Measurements from ENCODE around the gene LSG1. TPM values are rescaled to one million over a fixed set of nuclear protein-coding genes. Genes with fewer than 3 reads are reported as not detected.
"Not testable (repeated sequence)": the region's sequence is repeated elsewhere in the genome, so short reads cannot be mapped to it uniquely, and the experiment has no call there.

LSG1 gene
- total RNA-seq, 1 donor from 2014 or later: 48.9 TPM

GRCh38 chr3:194607592-194608389 is 64.2 kb downstream of the LSG1 start:
- no peak overlapping the region for H3K4me3 Mint-ChIP-seq
- H3K36me3 Mint-ChIP-seq: peaks cover 25% of the 10 kb centered on the region
- H3K4me1 Mint-ChIP-seq: peaks cover 4% of the 10 kb centered on the region
- peaks cover 4% of the 10 kb centered on the region for H3K9me3 Mint-ChIP-seq
- no peak for TF ChIP-seq CTCF (IDR thresholded peaks at IDR 0.05; ENCODE audit: unreplicated experiment)
- H3K27ac Mint-ChIP-seq: no peak overlapping the region
- no peak for DNase-seq (ENCODE audit: low spot score in 2 of 2, unreplicated experiment in 2 of 2)
- H3K27me3 Mint-ChIP-seq (ENCODE audit: low read depth): no peaks in the 10 kb centered on the region

GRCh38 chr3:194606941-194607340 is 65.0 kb downstream of the LSG1 start:
- no peaks in the 10 kb centered on the region for H3K27me3 Mint-ChIP-seq (ENCODE audit: low read depth)
- H3K9me3 Mint-ChIP-seq: peaks cover 4% of the 10 kb centered on the region
- no peak for DNase-seq (ENCODE audit: low spot score in 2 of 2, unreplicated experiment in 2 of 2)
- H3K4me3 Mint-ChIP-seq: no peak overlapping the region
- H3K27ac Mint-ChIP-seq: no peak overlapping the region
- TF ChIP-seq CTCF (IDR thresholded peaks at IDR 0.05; ENCODE audit: unreplicated experiment): no peak
- peaks cover 11% of the 10 kb centered on the region for H3K4me1 Mint-ChIP-seq
- peaks cover 22% of the 10 kb centered on the region for H3K36me3 Mint-ChIP-seq

GRCh38 chr3:194606163-194606562 is 65.8 kb downstream of the LSG1 start:
- TF ChIP-seq CTCF (IDR thresholded peaks at IDR 0.05; ENCODE audit: unreplicated experiment): no peak
- no peak overlapping the region for H3K4me3 Mint-ChIP-seq
- no peak overlapping the region for H3K27ac Mint-ChIP-seq
- H3K4me1 Mint-ChIP-seq: peaks cover 15% of the 10 kb centered on the region
- peaks cover 4% of the 10 kb centered on the region for H3K9me3 Mint-ChIP-seq
- no peaks in the 10 kb centered on the region for H3K27me3 Mint-ChIP-seq (ENCODE audit: low read depth)
- H3K36me3 Mint-ChIP-seq: peaks cover 24% of the 10 kb centered on the region
- DNase-seq (ENCODE audit: low spot score in 2 of 2, unreplicated experiment in 2 of 2): no peak

GRCh38 chr3:194605314-194605713 is 66.7 kb downstream of the LSG1 start:
- H3K4me1 Mint-ChIP-seq: peaks cover 18% of the 10 kb centered on the region
- H3K4me3 Mint-ChIP-seq, H3K27ac Mint-ChIP-seq: not testable (repeated sequence)

GRCh38 chr3:194604837-194605236 is 67.2 kb downstream of the LSG1 start:
- Mint-ChIP-seq H3K4me3 (no peak overlapping the region), H3K9me3 (peaks cover 4% of the 10 kb centered on the region)

More at GRCh38 chr3:194605314-194605713, 66.7 kb downstream of the LSG1 start:
- H3K9me3 Mint-ChIP-seq; H3K27me3 Mint-ChIP-seq (ENCODE audit: low read depth); DNase-seq (ENCODE audit: low spot score in 2 of 2, unreplicated experiment in 2 of 2): not testable (repeated sequence)
- peaks cover 17% of the 10 kb centered on the region for H3K36me3 Mint-ChIP-seq

More at GRCh38 chr3:194604837-194605236, 67.2 kb downstream of the LSG1 start:
- TF ChIP-seq CTCF (IDR thresholded peaks at IDR 0.05; ENCODE audit: unreplicated experiment): no peak
- Mint-ChIP-seq H3K36me3 (peaks cover 15% of the 10 kb centered on the region), H3K4me1 (peaks cover 18% of the 10 kb centered on the region), H3K27me3 (ENCODE audit: low read depth) (no peaks in the 10 kb centered on the region), H3K27ac (no peak overlapping the region)
- DNase-seq (ENCODE audit: low spot score in 2 of 2, unreplicated experiment in 2 of 2): no peak

Data from mesothelial cell of epicardium (in vitro differentiated cells).